Measurements from ENCODE around the gene SPEN. TPM values are rescaled to one million over a fixed set of nuclear protein-coding genes. Genes with fewer than 3 reads are reported as not detected.

The SPEN gene
- total RNA-seq, 1 donor from 2014 or later, result 35.0 TPM

GRCh38 chr1:15960808-15961207 lies 113.3 kb downstream of the SPEN start:
- Mint-ChIP-seq H3K9me3 (ENCODE audit: unreplicated experiment) (no peaks in the 10 kb centered on the region), H3K4me3 (ENCODE audit: unreplicated experiment) (no peak overlapping the region), H3K27ac (ENCODE audit: unreplicated experiment) (no peak overlapping the region), H3K4me1 (ENCODE audit: low read depth, unreplicated experiment) (peaks cover 28% of the 10 kb centered on the region), H3K27me3 (ENCODE audit: low read depth, unreplicated experiment) (no peaks in the 10 kb centered on the region), H3K36me3 (ENCODE audit: low read depth, unreplicated experiment) (peaks cover 13% of the 10 kb centered on the region)
- no peak for DNase-seq (ENCODE audit: low read depth)
- H3K9me3 ChIP-seq (ENCODE audit: insufficient read depth, low read depth, low read length), result no peaks in the 10 kb centered on the region
- peaks cover 30% of the 10 kb centered on the region for H3K4me1 ChIP-seq (ENCODE audit: insufficient read depth, low read length)
- TF ChIP-seq CTCF (IDR thresholded peaks at IDR 0.05; ENCODE audit: insufficient read depth, low read depth, low read length) (no peak), EZH2 (IDR thresholded peaks at IDR 0.05; ENCODE audit: insufficient read depth, low read length) (no peak)
- H3K79me2 ChIP-seq (ENCODE audit: insufficient read depth, low read length), result peaks cover 89% of the 10 kb centered on the region
- no peak for FAIRE-seq
- no peaks in the 10 kb centered on the region for H3K27me3 ChIP-seq (ENCODE audit: insufficient read depth, low read length)
- no peak overlapping the region for H3K4me3 ChIP-seq (ENCODE audit: insufficient read depth, low read depth, low read length)
- no peak overlapping the region for H2AFZ ChIP-seq (ENCODE audit: low read depth, low read length)
- no peak overlapping the region for H3K27ac ChIP-seq (ENCODE audit: low read depth, low read length)
- H4K20me1 ChIP-seq (ENCODE audit: insufficient read depth, low read length), result peaks cover 60% of the 10 kb centered on the region
- no peak overlapping the region for H3K4me2 ChIP-seq (ENCODE audit: low read length)
- H3K9ac ChIP-seq (ENCODE audit: low read length), result no peak overlapping the region
- no peaks in the 10 kb centered on the region for H3K36me3 ChIP-seq (ENCODE audit: insufficient read depth, low read length)

- no peak overlapping the region for H3K9ac ChIP-seq (ENCODE audit: low read length)
- H3K27me3 ChIP-seq (ENCODE audit: insufficient read depth, low read length), result no peaks in the 10 kb centered on the region
- Mint-ChIP-seq H3K4me1 (ENCODE audit: low read depth, unreplicated experiment) (peaks cover 28% of the 10 kb centered on the region), H3K4me3 (ENCODE audit: unreplicated experiment) (no peak overlapping the region), H3K9me3 (ENCODE audit: unreplicated experiment) (no peaks in the 10 kb centered on the region), H3K27ac (ENCODE audit: unreplicated experiment) (no peak overlapping the region), H3K27me3 (ENCODE audit: low read depth, unreplicated experiment) (no peaks in the 10 kb centered on the region), H3K36me3 (ENCODE audit: low read depth, unreplicated experiment) (peaks cover 12% of the 10 kb centered on the region)
- peaks cover 91% of the 10 kb centered on the region for H3K79me2 ChIP-seq (ENCODE audit: insufficient read depth, low read length)
- FAIRE-seq (no peak), DNase-seq (ENCODE audit: low read depth) (no peak)
- TF ChIP-seq CTCF (IDR thresholded peaks at IDR 0.05; ENCODE audit: insufficient read depth, low read depth, low read length) (no peak), EZH2 (IDR thresholded peaks at IDR 0.05; ENCODE audit: insufficient read depth, low read length) (no peak)
- peaks cover 31% of the 10 kb centered on the region for H3K4me1 ChIP-seq (ENCODE audit: insufficient read depth, low read length)
- H3K4me3 ChIP-seq (ENCODE audit: insufficient read depth, low read depth, low read length), result no peak overlapping the region
- H3K4me2 ChIP-seq (ENCODE audit: low read length), result no peak overlapping the region
- H2AFZ ChIP-seq (ENCODE audit: low read depth, low read length), result no peak overlapping the region
- H3K9me3 ChIP-seq (ENCODE audit: insufficient read depth, low read depth, low read length), result no peaks in the 10 kb centered on the region
- no peak overlapping the region for H3K27ac ChIP-seq (ENCODE audit: low read depth, low read length)
- peaks cover 63% of the 10 kb centered on the region for H4K20me1 ChIP-seq (ENCODE audit: insufficient read depth, low read length)
- no peaks in the 10 kb centered on the region for H3K36me3 ChIP-seq (ENCODE audit: insufficient read depth, low read length)
These were observed 114.0 kb downstream of the SPEN start for GRCh38 chr1:15961492-15961891.

GRCh38 chr1:15962176-15962575 lies 114.7 kb downstream of the SPEN start:
- Mint-ChIP-seq H3K4me1 (ENCODE audit: low read depth, unreplicated experiment) (peaks cover 27% of the 10 kb centered on the region), H3K27me3 (ENCODE audit: low read depth, unreplicated experiment) (no peaks in the 10 kb centered on the region), H3K27ac (ENCODE audit: unreplicated experiment) (no peak overlapping the region), H3K36me3 (ENCODE audit: low read depth, unreplicated experiment) (peaks cover 13% of the 10 kb centered on the region), H3K9me3 (ENCODE audit: unreplicated experiment) (no peaks in the 10 kb centered on the region), H3K4me3 (ENCODE audit: unreplicated experiment) (no peak overlapping the region)
- no peak for DNase-seq (ENCODE audit: low read depth)
- Histone ChIP-seq H4K20me1 (ENCODE audit: insufficient read depth, low read length) (peaks cover 68% of the 10 kb centered on the region), H3K27me3 (ENCODE audit: insufficient read depth, low read length) (no peaks in the 10 kb centered on the region), H3K9me3 (ENCODE audit: insufficient read depth, low read depth, low read length) (no peaks in the 10 kb centered on the region), H3K4me2 (ENCODE audit: low read length) (no peak overlapping the region), H3K9ac (ENCODE audit: low read length) (no peak overlapping the region), H2AFZ (ENCODE audit: low read depth, low read length) (no peak overlapping the region), H3K4me3 (ENCODE audit: insufficient read depth, low read depth, low read length) (no peak overlapping the region), H3K27ac (ENCODE audit: low read depth, low read length) (no peak overlapping the region), H3K36me3 (ENCODE audit: insufficient read depth, low read length) (no peaks in the 10 kb centered on the region), H3K79me2 (ENCODE audit: insufficient read depth, low read length) (peaks cover 93% of the 10 kb centered on the region), H3K4me1 (ENCODE audit: insufficient read depth, low read length) (peaks cover 31% of the 10 kb centered on the region)
- no peak for TF ChIP-seq CTCF (IDR thresholded peaks at IDR 0.05; ENCODE audit: insufficient read depth, low read depth, low read length)
- TF ChIP-seq EZH2 (IDR thresholded peaks at IDR 0.05; ENCODE audit: insufficient read depth, low read length), result no peak
- FAIRE-seq, result no peak

All from astrocyte (in vitro differentiated cells and primary cell).